NCI-H69 (cell line): Measurements from ENCODE around the gene PIGH.
"Not testable (repeated sequence)": the region's sequence is repeated elsewhere in the genome, so short reads cannot be mapped to it uniquely, and the experiment has no call there.

ENCODE experiments used
- DNase-seq: peaks from one replicate; lab custom pipeline; 2025; lab: John Stamatoyannopoulos, UW

Gene PIGH

GRCh38 chr14:67609642-67610310, 9.7 kb upstream of the PIGH start:
- no peak for DNase-seq

- no peak for DNase-seq
Measured at GRCh38 chr14:67607646-67608045, 7.6 kb upstream of the PIGH start.

GRCh38 chr14:67602995-67603545, 3.0 kb upstream of the PIGH start:
- no peak for DNase-seq

- DNase-seq: no peak
Measured at GRCh38 chr14:67602076-67602475, 2.0 kb upstream of the PIGH start.

GRCh38 chr14:67600562-67600974, 500 bp upstream of the PIGH start:
- not testable (repeated sequence) for DNase-seq

GRCh38 chr14:67595392-67595791, 4.7 kb downstream of the PIGH start:
- DNase-seq: no peak

GRCh38 chr14:67593650-67594049, 6.4 kb downstream of the PIGH start:
- not testable (repeated sequence) for DNase-seq

- no peak for DNase-seq
Measured at GRCh38 chr14:67589204-67589770, 10.8 kb downstream of the PIGH start.

GRCh38 chr14:67586369-67586768, 13.7 kb downstream of the PIGH start:
- no peak for DNase-seq

GRCh38 chr14:67584978-67585377, 15.1 kb downstream of the PIGH start:
- no peak for DNase-seq

GRCh38 chr14:67583711-67584644, 16.1 kb downstream of the PIGH start:
- DNase-seq: peak; percentile 71

GRCh38 chr14:67582061-67582460, 18.0 kb downstream of the PIGH start:
- peak; percentile 13 for DNase-seq

- DNase-seq: no peak
Measured at GRCh38 chr14:67581643-67582042, 18.4 kb downstream of the PIGH start.

GRCh38 chr14:67580336-67581171, 19.5 kb downstream of the PIGH start:
- DNase-seq: no peak

- no peak for DNase-seq
Measured at GRCh38 chr14:67579636-67580035, 20.4 kb downstream of the PIGH start.

- no peak for DNase-seq
Measured at GRCh38 chr14:67579040-67579439, 21.0 kb downstream of the PIGH start.

- DNase-seq: peak; percentile 26
Measured at GRCh38 chr14:67577909-67578749, 21.9 kb downstream of the PIGH start.

GRCh38 chr14:67577181-67577808, 22.8 kb downstream of the PIGH start:
- DNase-seq: no peak

- DNase-seq: no peak
Measured at GRCh38 chr14:67576216-67576955, 23.7 kb downstream of the PIGH start.

- DNase-seq: no peak
Measured at GRCh38 chr14:67575684-67576083, 24.4 kb downstream of the PIGH start.
